IPS-20b (cell line): Measurements from ENCODE around the gene FBLN1.
A peak's percentile ranks its signal among the peaks of the same experiment; 100 is the strongest.

ENCODE experiments used
- H3K27ac ChIP-seq: one replicate; pipeline ENCODE4 v1.5.1; 2013; ENCODE audit warnings: low read length
- H3K27me3 ChIP-seq: 2 replicates; pipeline ENCODE4 v1.6.1; 2013; ENCODE audit warnings: mild to moderate bottlenecking, low read length, inconsistent platforms; ENCODE audit not compliant: insufficient read depth
- H3K36me3 ChIP-seq: 2 replicates; pipeline ENCODE4 v1.6.1; 2013; ENCODE audit warnings: low read depth, mild to moderate bottlenecking, inconsistent platforms, low read length, moderate library complexity; ENCODE audit not compliant: insufficient read depth
- H3K4me1 ChIP-seq: 2 replicates; pipeline ENCODE4 v1.6.1; 2013; ENCODE audit warnings: mild to moderate bottlenecking, control low read depth, inconsistent platforms, low read length, moderate library complexity; ENCODE audit not compliant: insufficient read depth
- H3K4me3 ChIP-seq: 2 replicates; pipeline ENCODE4 v1.5.1; 2013; ENCODE audit warnings: mild to moderate bottlenecking, low read length, inconsistent platforms
- H3K9ac ChIP-seq: 2 replicates; pipeline ENCODE4 v1.6.1; 2013; ENCODE audit warnings: low read depth, mild to moderate bottlenecking, inconsistent platforms, low read length, moderate library complexity
- H3K9me3 ChIP-seq: 2 replicates; pipeline ENCODE4 v1.6.1; 2013; ENCODE audit warnings: mild to moderate bottlenecking, low read depth, low read length, inconsistent platforms; ENCODE audit not compliant: insufficient read depth

The FBLN1 gene

GRCh38 chr22:45465633-45466032, 37.0 kb upstream of the FBLN1 start:
- Histone ChIP-seq H3K27ac (no peak overlapping the region), H3K9me3 (peaks cover 5% of the 10 kb centered on the region), H3K4me1 (peaks cover 12% of the 10 kb centered on the region; the same call in 1 of the 2 replicates), H3K27me3 (no peaks in the 10 kb centered on the region), H3K36me3 (no peaks in the 10 kb centered on the region), H3K9ac (no peak overlapping the region), H3K4me3 (no peak overlapping the region)

- Histone ChIP-seq H3K36me3 (no peaks in the 10 kb centered on the region), H3K9me3 (no peaks in the 10 kb centered on the region), H3K9ac (no peak overlapping the region), H3K4me1 (peaks cover 12% of the 10 kb centered on the region; the same call in 1 of the 2 replicates), H3K4me3 (no peak overlapping the region), H3K27ac (no peak overlapping the region), H3K27me3 (no peaks in the 10 kb centered on the region)
Measured at GRCh38 chr22:45468872-45469271, 33.8 kb upstream of the FBLN1 start.

GRCh38 chr22:45469281-45470073, 33.2 kb upstream of the FBLN1 start:
- H3K27ac ChIP-seq: no peak overlapping the region
- H3K4me1 ChIP-seq: peaks cover 12% of the 10 kb centered on the region; the same call in 1 of the 2 replicates
- no peaks in the 10 kb centered on the region for H3K27me3 ChIP-seq
- no peak overlapping the region for H3K4me3 ChIP-seq
- peak overlapping the region; percentile 4; the same call in 1 of the 2 replicates for H3K9ac ChIP-seq
- H3K9me3 ChIP-seq: no peaks in the 10 kb centered on the region
- no peaks in the 10 kb centered on the region for H3K36me3 ChIP-seq

- Histone ChIP-seq H3K36me3 (no peaks in the 10 kb centered on the region), H3K4me1 (peaks cover 12% of the 10 kb centered on the region; the same call in 1 of the 2 replicates), H3K4me3 (no peak overlapping the region), H3K9me3 (no peaks in the 10 kb centered on the region), H3K27ac (no peak overlapping the region), H3K27me3 (no peaks in the 10 kb centered on the region), H3K9ac (no peak overlapping the region)
Measured at GRCh38 chr22:45470871-45471270, 31.8 kb upstream of the FBLN1 start.

GRCh38 chr22:45472426-45472825, 30.3 kb upstream of the FBLN1 start:
- Histone ChIP-seq H3K27ac (no peak overlapping the region), H3K4me1 (peaks cover 12% of the 10 kb centered on the region; the same call in 1 of the 2 replicates), H3K4me3 (no peak overlapping the region), H3K36me3 (no peaks in the 10 kb centered on the region), H3K9ac (no peak overlapping the region), H3K9me3 (no peaks in the 10 kb centered on the region), H3K27me3 (no peaks in the 10 kb centered on the region)

- no peaks in the 10 kb centered on the region for H3K9me3 ChIP-seq
- no peaks in the 10 kb centered on the region for H3K27me3 ChIP-seq
- no peak overlapping the region for H3K4me3 ChIP-seq
- H3K27ac ChIP-seq: no peak overlapping the region
- H3K4me1 ChIP-seq: peaks cover 12% of the 10 kb centered on the region; the same call in 1 of the 2 replicates
- H3K9ac ChIP-seq: no peak overlapping the region
- H3K36me3 ChIP-seq: no peaks in the 10 kb centered on the region
Measured at GRCh38 chr22:45473626-45474237, 29.0 kb upstream of the FBLN1 start.

GRCh38 chr22:45475063-45475747, 27.5 kb upstream of the FBLN1 start:
- Histone ChIP-seq H3K36me3 (no peaks in the 10 kb centered on the region), H3K27ac (no peak overlapping the region), H3K9ac (no peak overlapping the region), H3K4me3 (no peak overlapping the region), H3K27me3 (no peaks in the 10 kb centered on the region), H3K4me1 (no peaks in the 10 kb centered on the region), H3K9me3 (no peaks in the 10 kb centered on the region)

- Histone ChIP-seq H3K27ac (no peak overlapping the region), H3K27me3 (no peaks in the 10 kb centered on the region), H3K36me3 (no peaks in the 10 kb centered on the region), H3K9me3 (no peaks in the 10 kb centered on the region), H3K9ac (no peak overlapping the region), H3K4me3 (no peak overlapping the region), H3K4me1 (no peaks in the 10 kb centered on the region)
Measured at GRCh38 chr22:45475851-45476514, 26.7 kb upstream of the FBLN1 start.

GRCh38 chr22:45476814-45477213, 25.9 kb upstream of the FBLN1 start:
- H3K36me3 ChIP-seq: no peaks in the 10 kb centered on the region
- H3K9ac ChIP-seq: no peak overlapping the region
- H3K27me3 ChIP-seq: no peaks in the 10 kb centered on the region
- no peak overlapping the region for H3K27ac ChIP-seq
- no peak overlapping the region for H3K4me3 ChIP-seq
- no peaks in the 10 kb centered on the region for H3K9me3 ChIP-seq
- H3K4me1 ChIP-seq: no peaks in the 10 kb centered on the region

GRCh38 chr22:45477366-45478107, 25.1 kb upstream of the FBLN1 start:
- Histone ChIP-seq H3K36me3 (no peaks in the 10 kb centered on the region), H3K27ac (no peak overlapping the region), H3K4me3 (no peak overlapping the region), H3K9me3 (no peaks in the 10 kb centered on the region), H3K9ac (no peak overlapping the region), H3K4me1 (no peaks in the 10 kb centered on the region), H3K27me3 (no peaks in the 10 kb centered on the region)
